Testis (tissue), 2 donors: Measurements from ENCODE around the gene DBN1.

Source experiments
- POLR2A ChIP-seq: fragments of 450-650 bp; IDR thresholded peaks from one replicate; pipeline ENCODE4 v1.6.1; 2017; ENCODE audit warnings: antibody characterized with exemption, mild to moderate bottlenecking, moderate library complexity
- TF ChIP-seq, protein P1 (sequence below), 3 experiments: fragments of 450-650 bp in 2 of 3; fragments of 200-600 bp in 1 of 3; sonication (generic) in 1 of 3; IDR thresholded peaks; one replicate each; pipeline ENCODE4 v1.5.1; 2016 to 2019; ENCODE audit warnings: antibody characterized with exemption in 3 of 3, mild to moderate bottlenecking in 2 of 3, moderate library complexity in 1 of 3

DNA sequence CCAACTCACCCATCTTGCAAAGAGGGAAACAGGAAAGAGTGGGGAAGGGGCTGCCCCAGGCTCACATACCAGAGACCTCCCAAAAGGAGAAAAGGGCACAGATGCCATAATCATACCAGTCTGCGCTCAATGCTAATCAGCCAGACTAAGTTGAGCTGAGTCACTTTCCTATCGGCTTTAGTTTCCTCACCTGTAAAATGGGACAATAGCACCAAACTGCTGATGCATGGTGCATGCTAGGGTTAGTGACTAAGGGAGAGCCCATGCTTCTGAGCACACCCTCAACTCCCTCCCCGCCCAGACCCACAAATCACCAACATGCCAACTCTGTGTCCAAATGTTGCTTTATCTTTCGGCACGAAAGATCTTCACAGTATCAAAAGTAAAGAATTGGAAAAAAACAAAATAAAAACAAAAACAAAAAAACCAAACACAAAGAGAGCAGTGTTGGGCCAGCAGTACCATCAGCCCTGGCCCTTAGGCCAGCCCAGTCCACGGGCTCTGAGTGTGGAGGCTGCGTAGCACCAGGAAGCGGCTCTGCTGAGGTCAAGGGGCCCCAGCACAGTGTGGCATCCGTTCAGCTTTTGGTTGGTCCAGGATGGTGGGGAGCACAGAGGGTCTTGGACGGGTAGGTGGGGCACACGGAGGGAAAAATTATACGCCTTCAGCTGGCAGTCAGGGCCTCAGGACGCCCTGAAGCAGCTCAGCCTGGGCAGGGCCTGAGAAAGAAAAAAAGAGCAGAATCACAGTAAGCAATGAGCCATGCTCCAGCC lies 46.2 kb upstream of the DBN1 start:
- TF ChIP-seq, protein P1, sequence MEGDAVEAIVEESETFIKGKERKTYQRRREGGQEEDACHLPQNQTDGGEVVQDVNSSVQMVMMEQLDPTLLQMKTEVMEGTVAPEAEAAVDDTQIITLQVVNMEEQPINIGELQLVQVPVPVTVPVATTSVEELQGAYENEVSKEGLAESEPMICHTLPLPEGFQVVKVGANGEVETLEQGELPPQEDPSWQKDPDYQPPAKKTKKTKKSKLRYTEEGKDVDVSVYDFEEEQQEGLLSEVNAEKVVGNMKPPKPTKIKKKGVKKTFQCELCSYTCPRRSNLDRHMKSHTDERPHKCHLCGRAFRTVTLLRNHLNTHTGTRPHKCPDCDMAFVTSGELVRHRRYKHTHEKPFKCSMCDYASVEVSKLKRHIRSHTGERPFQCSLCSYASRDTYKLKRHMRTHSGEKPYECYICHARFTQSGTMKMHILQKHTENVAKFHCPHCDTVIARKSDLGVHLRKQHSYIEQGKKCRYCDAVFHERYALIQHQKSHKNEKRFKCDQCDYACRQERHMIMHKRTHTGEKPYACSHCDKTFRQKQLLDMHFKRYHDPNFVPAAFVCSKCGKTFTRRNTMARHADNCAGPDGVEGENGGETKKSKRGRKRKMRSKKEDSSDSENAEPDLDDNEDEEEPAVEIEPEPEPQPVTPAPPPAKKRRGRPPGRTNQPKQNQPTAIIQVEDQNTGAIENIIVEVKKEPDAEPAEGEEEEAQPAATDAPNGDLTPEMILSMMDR (IDR thresholded peaks at IDR 0.05) = no peak
- TF ChIP-seq POLR2A = no peak
